GM12872 (cell line): ENCODE measurements around the gene DSG2.

ENCODE experiments used
- TF ChIP-seq, protein P1 (sequence below): IDR thresholded peaks from 3 replicates; pipeline ENCODE4 v1.5.1; 2011; ENCODE audit warnings: low read depth, mild to moderate bottlenecking, low read length, moderate library complexity; ENCODE audit not compliant: insufficient read depth

The DSG2 gene

GRCh38 chr18:31581498-31582197 lies 83.7 kb downstream of the DSG2 start:
- TF ChIP-seq, protein P1, sequence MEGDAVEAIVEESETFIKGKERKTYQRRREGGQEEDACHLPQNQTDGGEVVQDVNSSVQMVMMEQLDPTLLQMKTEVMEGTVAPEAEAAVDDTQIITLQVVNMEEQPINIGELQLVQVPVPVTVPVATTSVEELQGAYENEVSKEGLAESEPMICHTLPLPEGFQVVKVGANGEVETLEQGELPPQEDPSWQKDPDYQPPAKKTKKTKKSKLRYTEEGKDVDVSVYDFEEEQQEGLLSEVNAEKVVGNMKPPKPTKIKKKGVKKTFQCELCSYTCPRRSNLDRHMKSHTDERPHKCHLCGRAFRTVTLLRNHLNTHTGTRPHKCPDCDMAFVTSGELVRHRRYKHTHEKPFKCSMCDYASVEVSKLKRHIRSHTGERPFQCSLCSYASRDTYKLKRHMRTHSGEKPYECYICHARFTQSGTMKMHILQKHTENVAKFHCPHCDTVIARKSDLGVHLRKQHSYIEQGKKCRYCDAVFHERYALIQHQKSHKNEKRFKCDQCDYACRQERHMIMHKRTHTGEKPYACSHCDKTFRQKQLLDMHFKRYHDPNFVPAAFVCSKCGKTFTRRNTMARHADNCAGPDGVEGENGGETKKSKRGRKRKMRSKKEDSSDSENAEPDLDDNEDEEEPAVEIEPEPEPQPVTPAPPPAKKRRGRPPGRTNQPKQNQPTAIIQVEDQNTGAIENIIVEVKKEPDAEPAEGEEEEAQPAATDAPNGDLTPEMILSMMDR, result no peak

GRCh38 chr18:31583185-31583854 lies 85.3 kb downstream of the DSG2 start:
- TF ChIP-seq, protein P1, result no peak

GRCh38 chr18:31585991-31586390 lies 88.0 kb downstream of the DSG2 start:
- TF ChIP-seq, protein P1, result no peak

GRCh38 chr18:31586616-31587015 lies 88.6 kb downstream of the DSG2 start:
- TF ChIP-seq, protein P1, result no peak

GRCh38 chr18:31587529-31587928 lies 89.6 kb downstream of the DSG2 start:
- TF ChIP-seq, protein P1, result no peak

DNA sequence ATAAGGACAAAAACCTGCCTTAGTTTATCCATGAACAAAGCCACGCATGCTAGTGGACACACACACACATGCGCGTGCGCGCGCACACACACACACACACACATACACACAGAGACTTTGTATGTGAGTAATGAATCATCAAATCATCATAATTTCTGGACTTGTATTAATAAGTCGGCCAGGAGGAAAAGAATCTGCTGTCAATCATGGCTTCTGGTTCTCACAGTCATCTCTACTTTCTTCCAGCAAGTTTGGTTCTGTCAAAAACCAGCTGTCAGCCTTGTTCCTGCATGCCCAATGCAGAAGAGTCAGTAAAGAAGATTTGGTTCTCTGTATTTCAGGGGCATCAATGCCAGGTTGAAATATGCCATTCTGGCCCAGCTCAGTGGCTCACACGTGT lies 92.6 kb downstream of the DSG2 start:
- TF ChIP-seq, protein P1, result no peak

GRCh38 chr18:31591113-31591512 lies 93.1 kb downstream of the DSG2 start:
- TF ChIP-seq, protein P1, result no peak
